Measurements from ENCODE around the gene MKNK1.

MKNK1 gene

DNA sequence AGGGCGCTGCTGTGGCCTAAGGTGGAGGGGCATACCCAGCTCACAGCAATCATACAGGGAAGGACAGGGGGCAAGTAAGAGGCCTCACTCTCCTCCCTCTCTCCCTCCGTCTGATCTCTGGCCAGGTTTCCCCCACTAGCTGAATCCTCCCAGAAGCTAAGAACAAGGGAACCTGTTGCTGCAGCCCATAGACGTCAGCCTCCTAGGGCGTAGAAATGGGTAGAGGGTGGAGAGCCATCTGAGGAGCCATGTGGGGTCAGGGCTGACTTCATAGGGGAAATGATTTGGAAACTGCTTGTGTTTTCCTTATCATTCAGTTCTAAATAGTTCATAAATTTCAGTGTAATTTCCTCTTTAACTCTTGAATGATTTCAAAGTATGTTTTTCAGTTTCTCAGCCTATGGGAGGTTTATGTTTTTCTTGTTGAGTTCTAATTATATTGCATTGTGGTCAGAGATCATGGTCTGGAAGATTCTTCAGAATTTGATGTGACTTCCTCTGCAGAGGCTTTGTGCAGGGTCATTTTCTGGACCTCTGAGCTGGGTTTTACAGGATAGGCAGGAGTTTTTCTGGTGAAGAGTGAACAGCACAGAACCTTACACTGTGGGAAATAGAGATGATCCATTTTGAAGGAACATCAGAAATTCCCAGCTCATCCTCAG is 14.8 kb upstream of the MKNK1 start:
- DNase-seq: no peak

- DNase-seq: no peak
Observed at GRCh38 chr1:46617833-46618232, 13.8 kb upstream of the MKNK1 start.

DNA sequence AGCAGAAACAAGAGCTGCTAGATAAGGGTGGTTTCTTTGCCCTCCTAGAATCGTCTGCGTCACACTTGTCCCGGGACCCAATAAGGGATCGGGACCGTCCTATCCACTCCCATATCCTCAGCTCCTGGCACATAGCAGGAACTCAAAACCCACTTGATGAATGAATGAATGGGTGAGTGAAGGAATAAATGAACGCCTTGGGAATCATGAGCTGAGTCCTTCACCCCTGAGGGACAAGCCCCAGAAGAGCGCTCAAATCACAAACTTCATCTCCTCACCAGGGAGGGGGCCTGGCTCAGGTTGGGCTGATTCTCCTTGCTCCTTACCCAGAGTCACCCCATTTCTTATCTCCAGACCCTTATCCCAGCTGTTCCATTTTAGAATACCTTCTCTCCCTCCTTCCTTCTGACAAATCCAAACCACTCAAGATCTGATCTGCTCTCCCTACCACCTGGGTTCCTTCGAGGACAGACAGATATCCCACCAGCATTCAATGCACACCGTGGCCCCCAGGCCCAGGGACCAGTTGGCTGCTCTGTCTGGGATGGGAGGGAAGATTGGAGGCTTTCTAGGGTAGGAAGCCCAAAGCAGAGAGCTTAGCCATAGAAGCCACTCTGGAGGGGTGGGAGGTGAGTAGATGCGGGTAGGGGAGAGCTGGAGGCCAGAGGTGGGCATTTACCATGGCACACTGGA is 13.2 kb upstream of the MKNK1 start:
- no peak for DNase-seq

GRCh38 chr1:46616277-46617107 is 12.4 kb upstream of the MKNK1 start, which contains the start of gene MOB3C:
MOB3C (minus strand) TSS chr1:46616811; CDS start chr1:46613321, 3,490 bp downstream.
- peak; percentile 59 for DNase-seq

- no peak for DNase-seq
Observed at GRCh38 chr1:46615735-46616134, 11.7 kb upstream of the MKNK1 start.

DNA sequence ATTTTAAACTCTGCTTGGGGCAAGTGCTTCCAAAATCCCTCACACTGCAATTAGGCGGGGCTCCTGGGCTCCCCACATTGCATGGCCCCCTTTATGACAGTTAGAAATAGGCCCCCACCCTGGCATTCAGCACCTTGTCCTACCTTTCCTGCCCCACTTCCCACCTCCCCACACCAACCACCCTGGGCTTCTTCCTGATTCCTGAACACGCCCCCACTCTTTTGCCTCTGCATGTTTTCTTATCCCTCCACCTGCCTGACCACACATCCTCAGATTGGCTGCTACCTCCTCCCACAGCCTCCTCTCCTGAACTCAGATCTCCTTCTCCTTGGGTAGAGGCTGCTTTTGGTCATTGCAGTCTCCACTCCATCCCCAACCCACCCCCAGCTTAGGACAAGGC is 11.0 kb upstream of the MKNK1 start:
- no peak for DNase-seq

DNA sequence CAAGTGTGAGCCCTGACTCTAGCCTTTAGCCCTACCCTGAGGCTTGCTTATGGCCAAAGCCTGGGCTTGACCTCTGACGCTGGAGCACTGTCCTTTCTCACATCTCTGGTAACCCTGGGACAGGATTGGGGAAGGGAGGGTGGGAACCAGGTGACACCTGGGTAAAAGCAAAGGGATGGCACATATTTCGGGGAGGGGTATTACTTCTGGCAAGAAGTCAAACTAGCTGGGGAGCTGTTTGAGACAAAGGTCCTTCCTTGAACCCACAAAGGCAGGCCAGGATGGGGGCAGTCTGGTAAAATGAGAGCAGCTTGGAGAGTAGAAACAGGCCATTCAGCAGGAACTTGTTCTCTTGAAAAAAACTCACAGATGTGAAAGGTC is 10.5 kb upstream of the MKNK1 start:
- DNase-seq: no peak

GRCh38 chr1:46613661-46614603 is 9.9 kb upstream of the MKNK1 start:
- peak; percentile 17 for DNase-seq

GRCh38 chr1:46612937-46613660 is 9.0 kb upstream of the MKNK1 start:
- DNase-seq: no peak

DNA sequence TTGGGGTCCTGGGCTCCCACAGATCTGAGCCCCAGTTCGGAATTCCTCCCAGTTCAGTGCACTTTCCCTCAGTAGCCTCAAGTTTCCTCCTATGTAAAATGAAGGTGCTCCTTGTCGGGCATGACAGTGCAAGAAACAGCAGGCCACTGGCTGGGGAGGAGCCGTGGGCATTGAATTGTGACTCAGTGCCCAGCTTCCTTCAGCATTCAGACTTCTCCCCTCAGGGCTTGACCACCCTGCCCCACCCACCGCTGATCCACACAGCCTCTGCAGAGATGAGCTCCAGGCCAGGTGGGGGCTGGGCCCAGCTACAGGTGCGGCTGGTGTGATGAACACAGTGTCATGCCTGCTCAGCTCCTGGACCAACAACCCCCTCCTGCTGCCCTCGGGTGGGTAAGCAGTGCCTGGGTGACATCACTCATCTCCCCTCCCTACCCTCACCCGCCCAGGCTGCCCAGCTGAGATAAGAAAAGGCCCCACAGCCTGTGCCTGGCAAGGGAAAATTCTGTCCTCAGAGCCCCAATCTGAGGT is 7.7 kb upstream of the MKNK1 start:
- no peak for DNase-seq

DNA sequence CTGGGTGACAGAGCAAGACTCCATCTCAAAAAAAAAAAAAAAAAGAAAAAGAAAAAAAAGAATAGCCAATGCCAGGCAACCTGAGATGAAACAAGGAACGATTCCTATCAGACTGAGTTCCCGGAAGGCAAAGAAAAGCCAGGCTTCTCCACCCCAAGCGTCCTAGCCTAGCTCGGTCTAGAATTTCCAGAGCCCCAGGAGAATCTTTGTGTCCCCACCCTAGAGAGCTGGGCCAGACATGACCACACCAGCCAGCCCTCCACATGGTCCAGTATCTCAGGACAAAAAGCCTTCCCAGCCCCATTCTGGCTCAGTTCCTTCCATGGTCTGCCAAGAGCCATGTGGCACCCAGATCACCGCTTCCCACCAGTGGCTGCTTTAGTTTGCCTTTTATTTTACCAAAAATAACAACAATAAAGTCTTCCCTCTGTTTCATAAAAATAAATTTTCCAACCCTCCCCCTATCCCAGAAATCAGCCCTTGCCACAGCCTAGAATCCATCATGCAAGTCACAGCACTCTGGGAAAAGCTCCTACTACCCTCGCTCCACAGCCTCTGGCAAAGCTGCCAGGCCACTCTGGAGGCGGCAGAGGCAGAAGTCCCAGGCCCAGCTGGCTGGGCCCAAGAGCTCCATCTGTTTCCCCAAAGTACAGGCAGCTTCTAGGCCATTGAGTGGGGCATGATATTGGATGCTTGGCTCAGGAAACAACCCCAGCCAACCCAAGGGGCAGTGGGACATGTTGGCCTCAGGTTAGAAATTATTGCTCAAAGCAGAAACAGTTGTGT is 3.5 kb upstream of the MKNK1 start:
- no peak for DNase-seq

DNA sequence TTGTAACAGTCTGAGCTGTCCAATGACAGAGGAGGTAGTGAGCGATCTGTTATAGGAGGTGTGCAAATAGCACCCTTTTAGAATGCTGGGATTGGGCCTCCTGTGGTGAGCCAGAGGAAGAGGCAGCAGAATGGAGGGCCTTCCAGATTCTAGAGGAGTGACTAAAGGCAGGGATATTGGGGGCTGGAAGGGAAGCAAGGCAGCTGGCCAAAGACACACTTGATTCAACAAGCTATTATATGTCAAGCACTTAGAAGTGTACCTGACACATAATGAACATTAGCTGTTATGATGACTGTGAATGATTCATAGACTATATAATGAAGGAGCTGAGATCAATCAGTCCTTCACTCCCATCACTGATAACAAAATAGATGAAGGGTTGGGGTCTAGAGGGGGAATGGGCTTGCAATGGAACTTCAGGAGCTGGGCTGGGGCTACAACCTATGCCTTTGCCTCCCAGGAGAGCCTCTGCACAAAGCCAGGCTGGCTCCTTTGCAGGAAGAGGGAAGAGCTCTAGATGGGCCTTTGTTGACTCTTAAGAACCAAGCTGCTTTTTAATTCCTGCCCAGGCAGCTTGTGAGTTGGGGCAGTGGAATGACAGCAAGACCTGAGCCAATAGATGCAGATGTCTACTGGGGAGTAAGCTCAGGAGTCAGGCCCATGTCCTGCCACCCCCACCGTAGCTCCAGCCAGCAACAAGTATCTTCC is 2.3 kb upstream of the MKNK1 start:
- DNase-seq: no peak

DNA sequence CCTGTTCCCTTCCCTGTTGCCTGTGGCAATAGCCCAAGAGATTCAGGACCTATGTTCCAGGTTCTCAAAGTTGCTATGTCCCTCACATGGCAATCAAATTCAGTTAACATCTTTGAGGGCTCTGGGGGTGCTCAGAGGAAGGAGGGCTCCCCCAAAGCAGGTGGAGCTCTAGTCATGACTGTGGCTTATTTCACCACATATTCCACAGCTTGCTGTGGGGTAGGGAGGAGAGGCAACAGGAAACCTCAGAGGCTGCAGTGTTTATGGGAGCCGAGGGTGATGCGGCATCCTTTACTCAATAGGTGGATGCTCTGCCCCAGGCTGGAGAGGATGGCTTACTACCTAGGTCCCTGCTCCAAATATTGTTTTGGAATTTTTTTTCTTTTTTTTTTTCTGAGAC is 1.2 kb upstream of the MKNK1 start:
- no peak for DNase-seq

- DNase-seq: no peak
Observed at GRCh38 chr1:46603481-46603857, 599 bp downstream of the MKNK1 start.

DNA sequence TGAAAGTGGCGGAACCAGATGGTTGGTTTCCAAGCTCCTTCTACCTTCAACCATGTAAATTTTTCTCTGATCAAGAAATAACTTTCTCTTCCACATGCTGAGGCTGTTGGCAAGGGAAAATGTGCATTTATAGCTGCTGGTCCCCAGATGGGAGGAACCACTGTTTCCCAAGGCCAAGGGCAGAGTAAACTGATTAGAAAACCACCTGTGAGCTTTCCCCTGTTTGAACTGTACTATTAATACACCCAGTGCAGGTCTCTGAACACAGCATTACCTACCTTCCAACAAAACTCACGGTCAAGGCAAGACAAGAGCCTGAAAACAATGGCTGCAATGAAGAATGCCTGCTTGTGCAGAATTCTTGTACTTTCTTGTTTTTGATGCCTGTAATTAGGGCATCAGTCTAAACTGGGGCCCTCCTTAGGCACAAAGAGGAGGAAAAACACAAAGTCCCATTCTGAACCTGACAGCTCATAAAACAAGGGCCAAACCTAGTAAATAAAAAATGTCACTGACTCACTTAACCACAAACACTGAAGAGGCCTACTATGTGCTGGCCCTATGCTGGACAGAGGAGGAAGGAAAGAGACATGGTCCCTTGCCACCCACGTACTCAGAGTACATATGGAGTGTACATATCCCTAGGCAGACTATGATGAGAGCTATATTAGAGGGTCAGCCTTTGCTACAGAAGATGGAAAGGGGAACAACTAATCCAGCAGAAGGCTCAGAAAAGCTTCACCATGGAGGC is 2.6 kb downstream of the MKNK1 start:
- DNase-seq: no peak

DNA sequence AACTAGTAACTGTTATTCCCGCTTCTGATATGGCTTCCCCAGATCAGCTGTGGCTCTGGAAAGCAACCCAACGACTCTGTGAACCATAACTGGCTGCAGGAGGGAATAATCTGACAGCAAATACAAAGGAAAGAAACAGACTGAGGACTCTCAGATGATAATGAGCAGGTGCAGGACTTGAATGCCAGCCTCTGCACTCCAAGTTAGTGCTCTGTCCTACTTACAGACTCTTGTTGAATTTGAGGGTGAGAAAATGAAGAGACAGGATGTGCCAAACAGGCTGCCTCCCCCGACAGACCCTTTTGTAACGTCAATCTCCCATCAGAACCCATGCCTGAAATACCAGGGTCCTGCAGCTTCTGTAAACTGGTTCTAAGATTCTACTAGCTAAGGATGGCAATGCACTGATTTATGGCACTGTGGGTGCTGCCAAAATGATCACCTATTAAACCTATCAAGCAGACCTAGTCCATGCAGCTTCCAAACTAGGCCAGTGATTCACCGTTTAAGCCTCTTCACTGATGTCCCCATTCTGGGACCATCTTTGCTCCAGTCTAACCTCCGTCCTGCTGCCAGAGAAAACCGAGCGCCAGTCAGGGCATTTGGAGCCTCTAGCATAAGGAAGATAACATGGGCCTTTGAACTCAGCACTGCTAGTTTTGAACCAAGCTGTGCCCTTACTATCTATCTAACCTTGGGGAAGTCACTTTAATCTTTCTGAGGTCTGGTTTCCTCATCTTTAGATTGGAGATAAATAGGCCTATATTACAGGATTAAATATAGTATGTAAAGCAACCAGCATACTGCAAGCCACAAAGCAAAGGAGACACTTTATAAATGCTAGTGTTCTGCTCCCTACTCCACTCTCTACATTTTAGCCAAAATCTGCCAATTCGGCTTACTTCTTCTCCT is 4.8 kb downstream of the MKNK1 start:
- no peak for DNase-seq

DNA sequence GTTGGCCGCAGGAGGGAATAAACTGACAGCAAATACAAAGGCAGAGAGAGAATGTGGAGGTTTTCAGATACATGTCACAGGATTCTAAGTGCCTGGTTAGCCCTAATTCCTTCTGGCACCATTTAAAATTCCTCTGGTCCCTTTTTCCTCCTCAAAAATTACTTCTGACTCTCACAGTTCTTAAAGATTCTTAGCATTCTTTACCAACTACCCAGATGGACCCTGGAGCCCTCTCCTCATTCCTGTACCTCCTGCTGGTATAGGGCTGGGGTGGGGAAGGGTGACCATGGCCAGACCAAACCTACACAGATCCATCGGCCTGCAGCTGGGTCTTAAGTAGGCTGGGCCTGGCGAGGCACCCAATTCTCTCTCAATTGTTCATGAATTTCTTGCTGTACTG is 7.2 kb downstream of the MKNK1 start:
- DNase-seq: no peak

DNA sequence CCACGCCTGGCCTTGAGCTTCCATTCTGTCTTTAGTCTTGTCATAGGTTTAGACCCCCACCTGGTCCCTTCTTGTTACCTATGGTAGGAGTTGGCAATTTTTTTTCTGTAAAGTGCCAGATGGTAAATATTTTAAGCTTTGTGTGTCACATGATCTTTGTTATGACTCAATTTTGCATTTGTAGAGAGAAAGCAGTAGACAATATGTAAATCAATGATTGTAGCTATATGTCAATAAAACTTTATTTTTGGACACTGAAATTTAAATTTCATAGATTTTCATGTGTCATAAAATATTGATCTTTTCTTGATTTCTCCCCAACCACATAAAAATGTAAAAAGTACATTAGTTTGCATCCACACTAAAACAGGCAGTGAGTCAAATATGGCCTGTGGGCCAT is 8.0 kb downstream of the MKNK1 start:
- DNase-seq: no peak
